GM18526 (cell line): ENCODE data around the gene NSD1.
A peak's percentile ranks its signal among the peaks of the same experiment; 100 is the strongest.

ENCODE experiments used
- POLR2A ChIP-seq: IDR thresholded peaks from 3 replicates; pipeline ENCODE4 v1.6.1; 2011; ENCODE audit not compliant: insufficient read length; ENCODE audit errors: extremely low read depth

Gene NSD1

GRCh38 chr5:177309351-177310191 is 176.0 kb downstream of the NSD1 start:
- TF ChIP-seq POLR2A: no peak

GRCh38 chr5:177310332-177310731 is 176.8 kb downstream of the NSD1 start:
- TF ChIP-seq POLR2A: no peak

GRCh38 chr5:177310757-177311391 is 177.3 kb downstream of the NSD1 start:
- TF ChIP-seq POLR2A: peak; percentile 62

GRCh38 chr5:177311392-177311722 is 177.8 kb downstream of the NSD1 start:
- TF ChIP-seq POLR2A: no peak

- peak; percentile 50 for TF ChIP-seq POLR2A
Measured at GRCh38 chr5:177311723-177312648, 178.4 kb downstream of the NSD1 start, which contains the start of gene MXD3. Gene MXD3 (minus strand): TSS chr5:177311898. CDS start chr5:177311830, 68 bp downstream.

- peak; percentile 7 for TF ChIP-seq POLR2A
Measured at GRCh38 chr5:177312649-177313181, 179.1 kb downstream of the NSD1 start.

GRCh38 chr5:177313561-177314259 is 180.1 kb downstream of the NSD1 start:
- TF ChIP-seq POLR2A: no peak

GRCh38 chr5:177314376-177315342 is 181.1 kb downstream of the NSD1 start:
- no peak for TF ChIP-seq POLR2A

- TF ChIP-seq POLR2A: no peak
Measured at GRCh38 chr5:177315411-177315810, 181.8 kb downstream of the NSD1 start.

- no peak for TF ChIP-seq POLR2A
Measured at GRCh38 chr5:177316005-177316404, 182.4 kb downstream of the NSD1 start.

- TF ChIP-seq POLR2A: no peak
Measured at GRCh38 chr5:177317959-177318377, 184.4 kb downstream of the NSD1 start.

- TF ChIP-seq POLR2A: no peak
Measured at GRCh38 chr5:177319913-177320588, 186.5 kb downstream of the NSD1 start.

GRCh38 chr5:177320879-177321278 is 187.3 kb downstream of the NSD1 start:
- TF ChIP-seq POLR2A: no peak

- no peak for TF ChIP-seq POLR2A
Measured at GRCh38 chr5:177325868-177326381, 192.4 kb downstream of the NSD1 start.
